Non-pigmented ciliary epithelial cell (primary cell): ENCODE measurements around the gene KIF27.
"Not testable (repeated sequence)": the region's sequence is repeated elsewhere in the genome, so short reads cannot be mapped to it uniquely, and the experiment has no call there.

ENCODE experiments used
- DNase-seq: peaks from one replicate; pipeline ENCODE4 v3.0.0-alpha.2; 2010; ENCODE audit warnings: low read depth

The KIF27 gene

GRCh38 chr9:83920927-83921707, at the start of gene KIF27:
KIF27 (minus strand) TSS chr9:83921432; CDS start chr9:83915591, 5,841 bp downstream.
- DNase-seq, result peak; percentile 81

DNA sequence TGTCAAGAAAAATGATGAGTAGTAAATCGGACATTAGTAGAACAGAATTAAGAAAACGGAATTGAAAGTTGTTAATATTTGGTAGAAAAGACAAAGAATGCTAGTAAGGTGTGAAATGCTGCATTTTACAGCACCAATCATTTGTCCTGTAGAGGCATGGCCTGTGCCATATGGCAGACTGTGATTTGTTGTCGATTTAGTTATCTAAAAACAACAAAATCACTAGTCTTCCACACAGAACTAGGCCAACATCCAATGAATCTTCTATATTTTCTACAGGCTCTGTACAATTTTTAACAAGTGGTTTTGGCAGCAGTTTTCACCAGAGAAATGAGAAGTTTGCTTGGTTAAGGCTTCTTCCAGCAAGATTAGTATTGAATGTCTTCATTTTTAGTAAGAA, 48.4 kb upstream of the KIF27 start:
- DNase-seq, result no peak

- DNase-seq, result no peak
Observed at GRCh38 chr9:83967073-83967472, 45.8 kb upstream of the KIF27 start.

DNA sequence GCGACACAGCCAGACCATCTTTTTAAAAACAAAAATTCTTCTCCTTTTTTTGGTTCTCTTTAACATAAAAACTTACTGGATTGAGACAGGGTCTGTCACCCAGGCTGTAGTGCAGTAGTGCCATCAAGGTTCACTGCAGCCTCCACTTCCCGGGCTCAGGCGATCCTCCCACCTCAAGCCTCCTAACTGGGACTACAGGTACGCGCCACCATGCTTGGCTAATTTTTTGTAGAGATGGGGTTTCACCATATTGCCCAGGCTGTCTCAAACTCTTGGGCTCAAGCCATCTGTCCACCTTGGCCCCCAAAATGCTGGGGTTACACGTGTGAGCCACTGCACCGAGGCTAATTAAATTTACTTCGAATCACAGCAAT, 45.0 kb upstream of the KIF27 start:
- no peak for DNase-seq

DNA sequence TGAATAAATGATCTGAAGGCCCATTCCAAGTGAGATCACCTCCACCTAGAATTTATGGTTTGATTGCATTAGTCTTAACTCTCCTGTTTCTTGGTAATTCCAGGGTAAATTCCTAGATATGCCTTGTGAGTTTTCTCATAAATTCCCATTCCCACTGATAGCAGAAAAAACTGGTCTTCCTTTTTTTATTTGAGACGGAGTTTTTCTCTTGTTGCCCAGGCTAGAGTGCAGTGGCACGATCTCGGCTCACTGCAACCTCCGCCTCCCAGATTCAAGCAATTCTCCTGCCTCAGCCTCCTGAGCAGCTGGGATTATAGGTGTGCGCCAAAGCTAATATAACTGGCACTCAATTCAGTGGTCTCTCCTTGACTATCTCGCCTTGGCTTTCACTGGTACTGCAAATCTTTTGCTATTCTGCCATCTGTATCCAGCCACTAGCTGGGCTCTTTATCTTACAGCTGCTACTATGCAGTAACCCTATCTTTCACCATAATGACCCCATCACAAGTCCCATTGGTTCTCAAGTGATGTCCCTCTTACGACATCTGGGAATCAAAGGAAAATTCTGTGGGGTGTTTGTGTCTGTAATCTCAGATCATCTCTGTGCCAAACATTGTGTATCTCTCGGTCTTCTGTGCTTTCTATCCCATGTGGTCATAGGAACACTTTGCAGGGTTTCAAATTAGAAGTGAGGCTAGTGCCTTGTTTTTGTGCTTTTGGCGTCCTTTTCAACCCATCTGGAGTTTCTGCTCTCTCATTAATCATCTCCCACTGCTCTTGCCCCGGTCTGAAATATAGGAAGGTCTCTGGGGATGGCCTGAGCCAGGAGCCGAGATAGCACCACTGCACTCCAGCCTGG, 44.3 kb upstream of the KIF27 start:
- no peak for DNase-seq

GRCh38 chr9:83964973-83965349, 43.7 kb upstream of the KIF27 start:
- no peak for DNase-seq

GRCh38 chr9:83962165-83962564, 40.9 kb upstream of the KIF27 start:
- DNase-seq, result no peak

DNA sequence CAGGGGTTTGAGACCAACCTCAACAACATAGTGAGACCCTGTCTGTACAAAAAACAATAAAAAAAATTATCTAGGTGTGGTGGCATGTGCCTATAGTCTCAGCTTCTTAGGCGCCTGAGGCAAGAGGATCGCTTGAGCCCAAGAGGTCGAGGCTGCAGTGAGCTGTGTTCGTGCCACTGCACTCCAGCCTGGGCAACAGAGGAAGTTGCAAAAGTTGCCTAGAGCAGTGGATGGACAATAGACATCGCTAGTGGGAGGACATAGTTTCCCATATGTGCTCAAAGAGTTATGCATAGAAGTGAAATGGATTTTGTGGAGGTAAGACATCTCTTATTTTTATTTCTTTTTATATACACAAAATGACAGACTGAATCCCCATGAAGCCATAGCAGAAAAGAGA, 39.8 kb upstream of the KIF27 start:
- no peak for DNase-seq

- no peak for DNase-seq
Observed at GRCh38 chr9:83959061-83959460, 37.8 kb upstream of the KIF27 start.

- no peak for DNase-seq
Observed at GRCh38 chr9:83957248-83957513, 35.9 kb upstream of the KIF27 start.

- no peak for DNase-seq
Observed at GRCh38 chr9:83956436-83957247, 35.4 kb upstream of the KIF27 start.

DNA sequence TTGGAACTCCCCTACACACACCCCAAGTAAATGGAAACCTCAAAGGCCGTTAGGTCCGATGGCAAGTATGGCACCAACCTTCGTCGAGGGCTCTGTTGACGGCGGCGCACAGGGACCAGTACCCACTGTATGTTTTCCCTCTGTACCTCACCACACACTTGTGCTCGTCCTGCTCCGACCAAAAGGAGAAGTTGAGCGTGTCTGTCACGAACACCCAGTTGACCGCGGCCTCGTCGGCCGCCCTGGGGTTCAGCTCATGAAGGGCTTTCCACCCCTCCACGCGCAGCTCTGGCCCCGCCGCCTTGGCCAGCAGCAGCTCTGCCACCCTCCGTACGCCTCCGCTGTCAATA, 34.8 kb upstream of the KIF27 start:
- no peak for DNase-seq

- DNase-seq, result not testable (repeated sequence)
Observed at GRCh38 chr9:83948096-83948495, 26.9 kb upstream of the KIF27 start.

GRCh38 chr9:83940590-83941303, 19.5 kb upstream of the KIF27 start:
- no peak for DNase-seq

DNA sequence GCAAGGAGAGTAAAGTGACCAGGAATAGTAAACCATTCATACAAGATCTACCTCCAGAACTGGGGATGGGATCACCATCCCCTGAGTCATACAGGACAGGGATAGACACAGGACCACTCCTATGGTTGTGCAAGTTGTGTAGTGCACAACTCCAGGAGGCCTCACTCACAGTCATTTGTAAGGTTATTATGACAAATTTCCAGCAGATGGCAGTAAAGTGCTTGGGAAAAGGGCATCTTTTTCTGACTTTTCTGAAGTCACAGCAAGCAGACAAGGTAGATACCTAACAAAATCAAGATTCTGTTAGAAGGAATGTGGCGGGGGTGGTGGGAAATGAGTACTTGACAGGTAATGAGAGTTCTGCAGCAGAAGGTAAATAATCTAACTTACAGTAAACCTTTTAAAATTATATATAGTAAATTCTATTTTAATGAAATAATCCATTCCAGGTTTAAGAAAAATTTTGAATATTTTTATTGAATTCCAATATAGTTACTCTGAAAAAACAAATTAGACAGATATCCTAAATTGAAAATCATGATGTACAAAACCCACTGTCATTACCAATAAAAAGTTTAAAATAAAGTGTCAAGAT, 16.7 kb upstream of the KIF27 start:
- DNase-seq, result no peak

- no peak for DNase-seq
Observed at GRCh38 chr9:83936523-83936922, 15.3 kb upstream of the KIF27 start.

DNA sequence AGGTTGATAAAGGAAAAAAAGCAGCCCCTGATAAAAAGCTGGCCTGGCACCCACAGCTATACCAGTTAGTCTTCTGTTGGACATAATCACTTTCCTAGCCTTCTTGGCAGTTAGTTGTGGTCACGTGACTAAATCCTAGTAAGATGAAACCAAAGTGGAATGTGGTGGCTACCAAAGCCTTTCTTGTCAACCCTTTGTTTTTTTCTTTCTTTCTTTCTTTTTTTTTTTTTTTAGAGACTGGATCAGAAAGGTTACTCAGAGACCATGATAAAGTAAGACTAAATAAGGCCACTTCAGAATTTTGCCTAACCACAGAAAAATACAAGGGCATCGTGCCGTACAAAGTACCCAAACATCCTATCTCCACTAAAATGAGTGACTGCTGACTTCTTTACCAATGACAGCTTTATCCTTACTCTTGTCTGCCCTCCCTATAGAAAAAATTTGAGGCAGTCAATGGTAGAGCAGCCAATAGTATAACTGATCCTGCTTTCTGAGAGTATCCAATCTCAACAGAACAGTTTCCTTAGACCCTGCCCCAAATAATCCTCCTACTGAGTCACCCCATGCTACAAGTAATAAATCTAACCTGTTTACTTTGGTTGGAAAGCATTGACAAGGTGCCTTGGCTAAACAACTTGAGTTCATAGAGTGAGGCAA, 14.2 kb upstream of the KIF27 start:
- DNase-seq, result no peak

- DNase-seq, result no peak
Observed at GRCh38 chr9:83934569-83935275, 13.5 kb upstream of the KIF27 start.

- DNase-seq, result no peak
Observed at GRCh38 chr9:83933790-83934189, 12.6 kb upstream of the KIF27 start.

DNA sequence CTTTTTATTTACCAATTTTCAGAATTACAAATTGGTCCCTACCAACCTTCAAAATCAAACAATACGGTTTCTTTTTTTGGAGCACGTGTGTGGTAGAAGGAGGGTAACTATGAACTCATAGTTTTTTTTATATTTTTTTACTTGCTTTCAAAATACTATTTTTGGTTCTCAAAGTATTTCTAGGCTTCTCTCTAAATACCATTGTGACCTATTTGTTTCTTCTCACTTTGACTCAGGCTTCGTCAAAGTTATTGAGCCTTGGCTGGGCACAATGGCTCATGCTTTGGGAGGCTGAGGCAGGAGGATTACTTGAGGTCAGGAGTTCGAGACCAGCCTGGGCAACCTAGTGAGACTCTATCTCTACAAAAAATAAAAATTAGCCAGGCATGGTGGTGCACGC, 11.6 kb upstream of the KIF27 start:
- DNase-seq, result no peak

GRCh38 chr9:83932011-83932410, 10.8 kb upstream of the KIF27 start:
- no peak for DNase-seq
